HG03103 (cell line): ENCODE data around the gene NLRP1.

Experiments
- ATAC-seq: cut with Tn5 transposase; IDR thresholded peaks from one replicate; pipeline ENCODE4 v1.9.1; 2021; ENCODE audit warnings: low read depth; ENCODE audit not compliant: unreplicated experiment

NLRP1 gene

GRCh38 chr17:5526821-5527598, 57.3 kb downstream of the NLRP1 start:
- ATAC-seq, result no peak

- ATAC-seq, result no peak
Measured at GRCh38 chr17:5523249-5523648, 61.1 kb downstream of the NLRP1 start.

GRCh38 chr17:5522476-5522875, 61.8 kb downstream of the NLRP1 start:
- no peak for ATAC-seq

- no peak for ATAC-seq
Measured at GRCh38 chr17:5516060-5516792, 68.1 kb downstream of the NLRP1 start.

- no peak for ATAC-seq
Measured at GRCh38 chr17:5514976-5515375, 69.3 kb downstream of the NLRP1 start.

GRCh38 chr17:5513628-5514027, 70.7 kb downstream of the NLRP1 start:
- ATAC-seq, result no peak

- no peak for ATAC-seq
Measured at GRCh38 chr17:5511401-5512225, 72.7 kb downstream of the NLRP1 start.

- ATAC-seq, result no peak
Measured at GRCh38 chr17:5510771-5511170, 73.5 kb downstream of the NLRP1 start.

GRCh38 chr17:5509482-5509881, 74.8 kb downstream of the NLRP1 start:
- no peak for ATAC-seq

- no peak for ATAC-seq
Measured at GRCh38 chr17:5508810-5509209, 75.5 kb downstream of the NLRP1 start.

GRCh38 chr17:5506307-5506706, 78.0 kb downstream of the NLRP1 start:
- no peak for ATAC-seq

- no peak for ATAC-seq
Measured at GRCh38 chr17:5502552-5502951, 81.8 kb downstream of the NLRP1 start.

GRCh38 chr17:5501685-5502084, 82.6 kb downstream of the NLRP1 start:
- no peak for ATAC-seq

- ATAC-seq, result no peak
Measured at GRCh38 chr17:5500589-5501391, 83.5 kb downstream of the NLRP1 start.

GRCh38 chr17:5500247-5500588, 84.1 kb downstream of the NLRP1 start:
- ATAC-seq, result no peak

- no peak for ATAC-seq
Measured at GRCh38 chr17:5499476-5500231, 84.7 kb downstream of the NLRP1 start.

GRCh38 chr17:5492970-5493369, 91.3 kb downstream of the NLRP1 start:
- ATAC-seq, result no peak

GRCh38 chr17:5488752-5489151, 95.6 kb downstream of the NLRP1 start:
- no peak for ATAC-seq

- peak; percentile 81 for ATAC-seq
Measured at GRCh38 chr17:5486206-5487124, 97.8 kb downstream of the NLRP1 start, which contains the start of gene MIS12. Gene MIS12 (plus strand): TSS chr17:5486566. CDS start chr17:5488863, 2,297 bp downstream.
